NT2/D1 (cell line): ENCODE measurements around the gene EFNB1.

Experiments
- DNase-seq: peaks from one replicate; pipeline ENCODE4 v3.0.0-alpha.2; 2011; ENCODE audit warnings: low read depth, low spot score
- H3K27me3 ChIP-seq: 2 replicates; pipeline ENCODE4 v1.6.0; 2011; ENCODE audit warnings: mild to moderate bottlenecking; ENCODE audit not compliant: insufficient read length, insufficient read depth
- H3K36me3 ChIP-seq: 2 replicates; pipeline ENCODE4 v1.6.1; 2011; ENCODE audit warnings: mild to moderate bottlenecking, low read length, mixed read lengths; ENCODE audit not compliant: insufficient read depth, insufficient read length
- H3K4me1 ChIP-seq: 2 replicates; pipeline ENCODE4 v1.5.1; 2011; ENCODE audit not compliant: insufficient read depth, insufficient read length
- H3K4me3 ChIP-seq: 2 replicates; pipeline ENCODE4 v1.5.1; 2011; ENCODE audit warnings: low read depth; ENCODE audit not compliant: insufficient read length
- H3K9ac ChIP-seq: 2 replicates; pipeline ENCODE4 v1.6.0; 2011; ENCODE audit warnings: low read depth; ENCODE audit not compliant: insufficient read length
- H3K9me3 ChIP-seq: 2 replicates; pipeline ENCODE4 v1.5.1; 2011; ENCODE audit warnings: mild to moderate bottlenecking, low read length; ENCODE audit not compliant: insufficient read depth
- SUZ12 ChIP-seq: IDR thresholded peaks from 2 replicates; pipeline ENCODE4 v1.6.1; 2011; ENCODE audit not compliant: insufficient read length, insufficient read depth; ENCODE audit errors: extremely low read depth
- YY1 ChIP-seq: IDR thresholded peaks from 2 replicates; pipeline ENCODE4 v1.6.1; 2011; ENCODE audit not compliant: insufficient read length, insufficient read depth
- ZNF274 ChIP-seq: IDR thresholded peaks from 2 replicates; pipeline ENCODE4 v1.6.1; 2011; ENCODE audit warnings: mild to moderate bottlenecking, low read depth, low read length

Gene EFNB1

GRCh38 chrX:68868316-68868715 is 39.5 kb downstream of the EFNB1 start:
- no peak overlapping the region for H3K9ac ChIP-seq

GRCh38 chrX:68868902-68869800 is 40.3 kb downstream of the EFNB1 start:
- TF ChIP-seq SUZ12 (no peak), ZNF274 (no peak), YY1 (no peak)
- Histone ChIP-seq H3K9ac (no peak overlapping the region), H3K4me1 (peaks cover 7% of the 10 kb centered on the region), H3K4me3 (no peak overlapping the region), H3K27me3 (no peaks in the 10 kb centered on the region), H3K36me3 (no peaks in the 10 kb centered on the region), H3K9me3 (no peaks in the 10 kb centered on the region)
- DNase-seq: no peak

More at GRCh38 chrX:68868316-68868715, 39.5 kb downstream of the EFNB1 start:
- peaks cover 7% of the 10 kb centered on the region for H3K4me1 ChIP-seq
- H3K27me3 ChIP-seq: no peaks in the 10 kb centered on the region
- H3K4me3 ChIP-seq: no peak overlapping the region
- TF ChIP-seq ZNF274: no peak
- TF ChIP-seq SUZ12: no peak
- TF ChIP-seq YY1: no peak
- no peaks in the 10 kb centered on the region for H3K9me3 ChIP-seq
- no peak for DNase-seq
- H3K36me3 ChIP-seq: no peaks in the 10 kb centered on the region

GRCh38 chrX:68870357-68870756 is 41.5 kb downstream of the EFNB1 start:
- H3K9me3 ChIP-seq: no peaks in the 10 kb centered on the region
- peaks cover 7% of the 10 kb centered on the region for H3K4me1 ChIP-seq
- TF ChIP-seq YY1: no peak
- no peak for TF ChIP-seq SUZ12
- TF ChIP-seq ZNF274: no peak
- H3K9ac ChIP-seq: no peak overlapping the region
- no peaks in the 10 kb centered on the region for H3K36me3 ChIP-seq
- no peak for DNase-seq
- H3K27me3 ChIP-seq: no peaks in the 10 kb centered on the region
- H3K4me3 ChIP-seq: no peak overlapping the region

- no peaks in the 10 kb centered on the region for H3K9me3 ChIP-seq
- H3K4me3 ChIP-seq: no peak overlapping the region
- no peaks in the 10 kb centered on the region for H3K27me3 ChIP-seq
- no peaks in the 10 kb centered on the region for H3K36me3 ChIP-seq
- no peak for DNase-seq
- no peak overlapping the region for H3K9ac ChIP-seq
- no peak for TF ChIP-seq YY1
- TF ChIP-seq SUZ12: no peak
- H3K4me1 ChIP-seq: peaks cover 9% of the 10 kb centered on the region
These were observed 43.4 kb downstream of the EFNB1 start for GRCh38 chrX:68872171-68872570.

- Histone ChIP-seq H3K36me3 (no peaks in the 10 kb centered on the region), H3K9me3 (no peaks in the 10 kb centered on the region), H3K4me1 (peaks cover 8% of the 10 kb centered on the region), H3K4me3 (no peak overlapping the region), H3K9ac (no peak overlapping the region), H3K27me3 (no peaks in the 10 kb centered on the region)
- no peak for TF ChIP-seq SUZ12
- DNase-seq: no peak
These were observed 45.3 kb downstream of the EFNB1 start for GRCh38 chrX:68874076-68874475.

GRCh38 chrX:68876731-68877130 is 47.9 kb downstream of the EFNB1 start:
- no peaks in the 10 kb centered on the region for H3K9me3 ChIP-seq
- no peak overlapping the region for H3K4me3 ChIP-seq
- TF ChIP-seq YY1: no peak
- no peak for TF ChIP-seq SUZ12
- H3K36me3 ChIP-seq: no peaks in the 10 kb centered on the region
- H3K4me1 ChIP-seq: peaks cover 23% of the 10 kb centered on the region
- no peak overlapping the region for H3K9ac ChIP-seq
- H3K27me3 ChIP-seq: no peaks in the 10 kb centered on the region
- no peak for DNase-seq

- no peaks in the 10 kb centered on the region for H3K36me3 ChIP-seq
- no peak for DNase-seq
- peaks cover 22% of the 10 kb centered on the region for H3K4me1 ChIP-seq
These were observed 48.8 kb downstream of the EFNB1 start for GRCh38 chrX:68877606-68878005.

More at GRCh38 chrX:68877606-68878005, 48.8 kb downstream of the EFNB1 start:
- TF ChIP-seq SUZ12 (no peak), ZNF274 (no peak), YY1 (no peak)
- no peak overlapping the region for H3K9ac ChIP-seq
- H3K27me3 ChIP-seq: no peaks in the 10 kb centered on the region
- no peaks in the 10 kb centered on the region for H3K9me3 ChIP-seq
- no peak overlapping the region for H3K4me3 ChIP-seq
